Fibroblast of peridontal ligament (primary cell): ENCODE results near the gene ACOT12.
"Not testable (repeated sequence)": the region's sequence is repeated elsewhere in the genome, so short reads cannot be mapped to it uniquely, and the experiment has no call there.

Source experiments
- DNase-seq: peaks from one replicate; pipeline ENCODE4 v3.0.0-alpha.2; 2010; ENCODE audit errors: extremely low read depth

The ACOT12 gene

GRCh38 chr5:81338213-81338612, 55.7 kb downstream of the ACOT12 start:
- DNase-seq = not testable (repeated sequence)

- no peak for DNase-seq
Observed at GRCh38 chr5:81337803-81338202, 56.1 kb downstream of the ACOT12 start.

DNA sequence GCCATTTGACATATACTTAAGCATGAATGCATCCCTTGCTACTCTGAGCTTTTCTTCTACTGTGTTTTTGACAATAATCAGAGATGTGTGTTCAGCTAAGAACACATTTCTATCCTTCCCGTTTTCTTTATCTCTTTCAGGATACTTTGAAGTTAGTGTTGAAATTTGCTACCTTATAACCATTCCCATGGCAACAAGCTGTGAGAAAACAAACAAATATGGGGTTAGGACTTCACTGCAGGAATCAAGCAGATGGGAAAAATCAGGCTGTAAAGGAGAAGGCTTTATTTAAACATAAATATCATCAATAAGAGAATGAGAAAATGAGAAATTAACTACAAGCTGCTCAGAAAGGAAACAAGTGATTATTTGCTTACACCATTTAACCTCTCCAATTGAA, 57.4 kb downstream of the ACOT12 start:
- DNase-seq = no peak

DNA sequence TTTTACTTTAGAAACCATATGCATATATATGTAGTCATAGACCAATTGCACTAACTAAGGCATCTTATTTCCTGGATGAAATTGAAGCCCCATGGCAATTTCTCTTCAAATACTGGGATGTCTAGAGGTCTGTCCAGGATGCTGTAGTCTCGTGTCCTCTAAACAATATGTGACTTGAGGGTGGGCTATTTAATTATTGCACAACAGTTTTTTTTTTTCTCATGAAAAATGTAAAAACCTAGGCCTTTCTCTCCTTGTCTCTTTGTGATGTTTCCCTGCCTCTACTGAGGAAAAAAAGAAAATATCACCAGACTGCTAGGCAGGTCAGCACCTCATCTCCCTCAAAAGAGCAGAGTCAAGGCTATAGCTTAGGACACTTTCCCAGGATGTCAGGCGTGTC, 58.0 kb downstream of the ACOT12 start:
- DNase-seq = no peak

DNA sequence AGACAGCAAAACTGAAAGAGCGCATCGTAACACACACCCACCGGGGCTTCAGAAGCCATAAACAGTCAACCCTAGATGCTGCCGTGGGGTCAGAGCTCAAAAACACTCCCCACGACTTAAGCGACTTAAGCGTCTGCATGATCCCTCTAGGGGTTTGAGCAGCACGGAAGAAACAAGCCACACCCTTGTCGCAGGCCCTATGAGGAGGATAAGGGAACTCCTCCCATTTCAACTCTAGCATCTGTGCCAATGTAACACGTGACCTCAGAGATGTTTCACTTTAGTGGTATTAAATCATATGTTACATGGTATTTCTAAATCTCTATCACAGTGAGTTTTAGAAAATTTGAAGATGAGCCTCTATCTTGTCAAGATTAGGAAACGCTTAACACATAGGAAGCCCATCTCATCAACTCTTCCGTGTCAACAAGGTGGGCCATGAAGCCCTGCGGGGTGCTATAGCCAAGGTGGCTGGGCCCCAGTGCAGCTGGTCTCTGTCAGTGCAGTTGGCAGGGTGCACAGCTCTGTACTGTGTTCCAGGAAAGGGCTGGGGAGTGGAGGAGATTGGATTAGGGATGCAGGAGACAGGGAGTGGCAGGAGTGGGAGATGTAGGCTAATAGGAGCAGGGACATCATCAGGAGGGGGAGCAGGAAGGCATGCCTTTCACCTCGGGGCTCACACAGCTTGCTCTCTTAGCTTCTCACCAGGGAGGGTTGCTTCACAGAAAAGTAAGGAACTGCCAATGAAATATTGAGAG, 59.5 kb downstream of the ACOT12 start:
- DNase-seq = no peak

DNA sequence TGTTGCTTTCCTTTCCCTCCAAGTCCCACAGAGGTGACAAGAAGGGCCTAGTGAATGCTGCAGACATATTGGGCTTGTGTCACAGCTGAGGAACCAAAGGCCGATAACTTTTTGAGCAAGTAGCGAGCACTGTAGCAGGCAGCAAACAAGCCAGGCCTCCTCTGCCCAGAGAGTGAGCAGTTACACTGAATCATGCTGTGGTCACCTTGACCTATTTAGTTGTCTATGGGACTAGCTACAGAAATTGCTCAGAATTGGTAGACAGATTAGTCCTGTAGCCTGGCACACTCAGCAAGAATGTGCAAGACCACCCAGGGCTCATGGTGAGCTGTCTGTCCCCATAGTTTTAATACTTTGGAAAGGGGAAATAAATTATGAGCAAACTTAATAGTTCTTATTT, 67.4 kb downstream of the ACOT12 start:
- no peak for DNase-seq

DNA sequence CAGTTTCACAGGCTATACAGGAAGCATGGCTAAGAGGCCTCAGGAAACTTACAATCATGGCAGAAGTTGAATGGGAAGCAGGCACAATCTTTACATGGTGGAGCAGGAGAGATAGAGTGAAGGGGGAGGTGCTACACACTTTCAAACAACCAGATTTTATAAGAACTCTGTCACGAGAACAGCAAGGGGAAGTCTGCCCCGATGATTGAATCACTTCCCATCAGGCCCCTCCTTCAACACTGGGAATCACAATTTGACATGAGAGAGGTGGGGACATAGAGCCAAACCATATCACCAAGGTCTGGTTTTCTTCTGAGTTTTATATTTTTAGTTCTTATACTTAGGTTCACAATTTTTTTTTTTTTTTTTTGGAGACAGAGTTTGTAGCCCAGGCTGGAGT, 76.4 kb downstream of the ACOT12 start:
- DNase-seq = no peak

DNA sequence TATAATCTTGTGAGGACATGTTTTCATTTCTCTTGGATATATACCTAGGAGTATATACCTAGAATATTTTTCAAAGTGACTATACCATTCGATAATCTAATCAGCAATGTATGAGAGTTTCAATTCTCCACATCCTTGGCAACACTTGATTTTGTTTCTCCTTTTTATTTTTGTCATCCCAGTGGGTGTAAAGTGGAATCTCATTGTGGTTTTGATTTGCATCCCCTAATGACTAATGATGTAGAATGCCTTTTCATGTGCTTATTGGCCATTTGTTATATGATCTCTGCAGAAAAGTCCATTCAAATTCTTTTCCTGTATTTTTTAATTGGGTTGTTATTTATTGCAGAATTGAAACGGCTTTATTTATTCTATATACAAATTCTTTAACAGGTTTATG, 77.4 kb downstream of the ACOT12 start:
- no peak for DNase-seq

DNA sequence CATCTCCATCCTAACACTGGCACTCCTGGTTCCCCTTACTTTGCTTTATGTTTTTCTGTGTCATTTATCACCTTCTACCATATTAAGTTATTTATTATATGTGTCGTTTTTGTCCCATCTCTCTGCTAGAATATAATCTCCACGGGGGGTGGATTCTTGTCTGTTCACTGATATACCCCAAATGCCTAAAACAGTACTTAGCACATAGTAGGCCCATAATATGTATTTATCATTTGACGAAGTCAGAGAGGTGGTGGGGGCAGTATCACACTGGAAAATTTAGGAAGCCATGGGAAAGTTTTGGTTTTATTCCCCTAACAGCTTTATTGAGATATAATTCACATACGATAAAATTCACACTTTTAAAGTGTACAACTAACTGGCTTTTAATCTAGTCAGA, 78.1 kb downstream of the ACOT12 start:
- no peak for DNase-seq

- DNase-seq = peak; percentile 77
Observed at GRCh38 chr5:81315336-81315735, 78.6 kb downstream of the ACOT12 start.

DNA sequence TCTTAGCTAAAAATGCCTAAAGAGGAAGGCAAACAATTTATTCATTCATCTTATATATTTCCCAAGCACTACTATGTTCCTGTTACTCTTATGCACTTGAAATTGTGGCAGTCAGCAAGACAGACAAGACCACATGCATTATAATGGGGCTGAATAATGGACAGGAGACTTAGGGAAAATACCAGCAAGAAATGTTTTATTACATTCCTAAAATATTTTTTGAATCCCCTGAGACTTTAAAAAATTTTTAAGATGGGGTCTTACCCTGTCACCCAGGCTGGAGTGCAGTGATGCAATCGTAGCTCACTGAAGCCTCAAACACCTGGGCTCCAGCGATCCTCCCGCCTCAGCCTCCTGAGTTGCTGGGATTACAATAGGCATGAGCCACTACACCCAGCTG, 79.4 kb downstream of the ACOT12 start:
- DNase-seq = no peak

DNA sequence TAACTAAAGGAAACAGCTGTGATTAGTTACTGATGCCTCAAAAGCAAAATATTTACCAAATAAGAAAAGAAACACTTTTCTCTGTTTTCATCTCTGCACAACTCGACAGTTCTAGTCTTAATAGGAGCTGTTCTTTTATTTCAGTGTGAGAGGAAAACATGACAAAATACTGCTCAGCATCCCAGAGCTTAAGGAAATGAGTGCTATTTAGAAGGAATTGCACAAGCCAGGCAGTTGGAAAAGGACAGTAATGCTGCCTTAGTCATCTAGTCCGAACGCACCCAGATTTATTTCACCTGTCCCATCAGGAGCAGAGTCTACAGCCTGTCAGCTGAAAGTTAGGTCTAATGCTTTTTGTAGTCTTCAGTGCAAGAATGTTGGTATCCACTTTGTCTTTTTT, 80.2 kb downstream of the ACOT12 start:
- no peak for DNase-seq

DNA sequence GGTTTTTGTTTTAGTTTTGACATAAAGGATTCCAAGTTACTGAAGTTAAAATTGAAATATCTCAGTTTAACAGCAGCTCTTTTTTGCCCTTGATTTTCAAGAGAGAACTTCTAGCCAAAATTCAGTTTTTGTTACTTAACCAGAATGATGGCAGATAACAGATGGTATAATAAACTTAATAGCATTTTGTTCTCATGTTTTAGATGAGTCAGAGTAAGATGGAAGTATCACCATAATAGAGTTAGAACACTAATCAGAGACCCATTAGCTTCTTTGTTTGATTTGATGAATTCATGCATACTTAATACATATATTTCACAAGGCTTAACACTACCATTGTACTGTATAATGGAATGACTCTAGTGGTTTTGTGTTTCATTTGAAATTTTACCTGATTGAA, 80.7 kb downstream of the ACOT12 start:
- no peak for DNase-seq

- DNase-seq = no peak
Observed at GRCh38 chr5:81310402-81311063, 83.4 kb downstream of the ACOT12 start.

DNA sequence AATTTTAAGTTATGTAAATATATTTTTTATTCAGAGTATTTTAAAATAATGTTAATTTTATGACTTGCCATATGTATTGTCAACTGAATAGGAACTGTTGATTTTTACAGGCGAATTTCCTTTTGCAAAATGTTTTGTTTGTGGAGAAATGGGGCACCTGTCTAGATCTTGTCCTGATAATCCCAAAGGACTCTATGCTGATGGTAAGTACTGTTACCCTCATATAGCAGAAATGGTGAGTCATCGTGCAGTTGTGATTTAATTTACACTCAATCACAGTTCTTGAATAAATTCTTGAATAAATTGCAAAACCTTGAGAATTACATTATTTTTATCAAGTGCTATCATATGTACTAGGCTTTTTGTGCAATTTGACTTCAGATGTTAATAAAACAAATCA, 85.1 kb downstream of the ACOT12 start:
- no peak for DNase-seq

DNA sequence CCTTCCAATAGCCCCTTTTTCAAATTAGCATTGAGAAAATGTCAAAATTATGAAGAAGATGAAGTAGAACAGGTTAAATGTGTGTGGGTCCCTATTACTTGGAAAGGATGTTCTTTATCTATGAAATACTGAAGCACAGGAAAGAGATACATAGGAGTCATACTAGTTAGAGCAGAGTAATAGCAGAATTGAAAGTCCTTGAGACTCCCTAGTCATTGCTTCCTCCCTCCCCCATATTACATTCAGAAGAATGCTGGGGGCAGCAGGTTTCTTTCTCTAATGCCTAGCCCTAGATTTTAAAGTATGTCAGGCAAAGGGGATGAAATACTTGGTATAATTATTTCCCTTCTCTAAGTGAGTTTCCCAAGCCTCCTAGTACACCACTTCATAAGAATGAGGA, 88.1 kb downstream of the ACOT12 start:
- no peak for DNase-seq

- peak; percentile 89 for DNase-seq
Observed at GRCh38 chr5:81303563-81303962, 90.4 kb downstream of the ACOT12 start.

GRCh38 chr5:81302596-81302995, 91.3 kb downstream of the ACOT12 start:
- DNase-seq = no peak

DNA sequence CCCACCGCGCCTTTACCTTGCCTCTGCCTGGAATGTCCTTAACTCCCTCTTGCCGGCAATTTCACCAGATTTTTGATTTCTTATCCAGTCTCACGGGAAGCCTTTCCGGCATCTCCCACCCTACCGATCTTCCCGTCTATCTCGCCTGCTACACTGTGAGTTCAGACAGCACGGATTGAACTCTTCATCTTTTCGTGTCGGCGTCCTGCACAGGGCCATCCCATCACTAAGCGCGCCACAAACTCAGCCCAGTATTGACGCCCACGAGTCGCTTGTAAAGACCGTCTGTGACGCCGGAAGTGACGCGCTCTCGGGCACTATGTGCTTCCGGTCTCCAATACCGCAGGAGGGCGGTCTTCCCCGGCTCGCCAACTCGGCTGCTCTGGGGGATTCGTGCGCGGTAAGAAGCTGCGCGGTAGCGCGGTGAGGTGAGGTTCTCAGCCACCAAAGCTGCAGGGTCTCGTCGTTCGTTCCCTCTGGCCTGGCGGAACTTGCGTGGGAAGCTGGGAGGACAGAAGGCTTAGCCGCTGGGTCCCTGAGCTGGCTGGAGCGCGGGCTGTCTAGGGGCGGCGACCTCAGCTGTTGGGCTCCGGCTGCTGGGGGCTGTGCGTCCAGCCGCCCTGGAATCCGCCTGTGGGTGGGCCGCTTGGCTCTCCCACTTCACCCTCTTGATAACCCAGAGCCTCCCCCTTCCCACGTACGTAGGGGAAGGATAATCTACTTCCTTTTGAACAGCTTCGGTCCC, 92.5 kb downstream of the ACOT12 start, which contains the start of gene ZCCHC9:
Gene ZCCHC9 (plus strand): TSS at position 317 of the 745 bp plus-strand sequence. CDS start 3,171 bp downstream, outside the sequence.
- peak; percentile 96 for DNase-seq

DNA sequence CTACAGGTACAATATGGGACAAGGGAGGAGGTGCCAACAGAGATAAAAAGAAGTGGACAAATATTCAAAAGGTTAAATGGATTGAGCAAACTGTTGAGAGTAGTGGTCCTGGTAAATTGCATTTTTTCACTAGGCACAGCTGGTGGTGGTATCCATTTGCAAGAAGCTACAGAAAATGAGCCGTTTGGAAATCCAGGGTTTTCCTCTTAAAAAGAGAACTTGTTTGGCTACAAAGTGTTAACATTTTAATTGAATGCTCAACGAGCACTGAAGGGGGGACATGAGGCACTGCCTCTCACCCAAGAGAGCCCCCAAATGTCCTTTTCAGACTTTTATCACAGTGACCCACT, 93.0 kb downstream of the ACOT12 start:
- DNase-seq = no peak

DNA sequence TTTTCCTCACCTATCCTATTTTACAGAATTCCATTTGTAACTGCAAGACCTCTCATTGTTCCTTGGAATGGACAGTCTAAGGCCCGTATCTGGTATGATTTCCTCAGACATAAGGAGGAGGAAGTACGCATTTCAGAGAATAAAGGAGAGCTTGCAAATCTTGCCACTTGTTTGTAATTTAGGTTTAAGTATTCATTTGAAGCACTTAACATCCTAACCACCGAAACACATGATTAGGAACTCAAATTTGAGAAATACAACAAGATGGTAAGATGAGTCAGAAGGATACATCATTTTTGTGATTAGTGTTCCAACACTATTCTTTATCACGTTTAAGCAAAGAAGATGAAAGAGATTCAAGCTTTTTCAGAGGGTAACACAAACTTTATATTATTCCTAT, 96.4 kb downstream of the ACOT12 start:
- no peak for DNase-seq

- not testable (repeated sequence) for DNase-seq
Observed at GRCh38 chr5:81294021-81294420, 99.9 kb downstream of the ACOT12 start.

DNA sequence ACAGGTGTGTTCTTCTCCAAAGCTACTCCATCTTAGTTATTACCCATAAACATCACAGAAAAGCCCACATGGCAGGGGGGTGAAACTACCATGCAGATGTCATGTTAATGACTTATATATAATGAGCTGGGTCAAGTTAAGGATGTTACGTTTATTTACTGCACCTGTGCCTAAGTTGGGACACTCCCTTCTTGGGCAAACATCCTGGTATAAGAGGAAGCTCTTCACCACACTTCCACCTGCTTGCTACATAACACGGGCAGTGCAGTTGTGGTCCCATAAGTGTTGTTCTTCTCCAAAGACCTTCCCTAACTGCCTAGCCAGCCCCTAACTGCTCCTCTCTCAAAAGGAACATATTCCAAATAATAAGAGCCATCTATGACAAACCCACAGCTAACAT, 101.8 kb downstream of the ACOT12 start:
- no peak for DNase-seq
